Activated CD4-positive, CD25-positive, alpha-beta regulatory T cell treated with anti-CD3 and anti-CD28 coated beads, Interleukin-2, amount 50 U/mL, for 16 hours (primary cell): ENCODE data around the gene PNISR.

Experiments used
- DNase-seq: peaks from one replicate; pipeline ENCODE4 v3.0.0-alpha.2; 2020; ENCODE audit warnings: low read depth, low spot score

PNISR gene

DNA sequence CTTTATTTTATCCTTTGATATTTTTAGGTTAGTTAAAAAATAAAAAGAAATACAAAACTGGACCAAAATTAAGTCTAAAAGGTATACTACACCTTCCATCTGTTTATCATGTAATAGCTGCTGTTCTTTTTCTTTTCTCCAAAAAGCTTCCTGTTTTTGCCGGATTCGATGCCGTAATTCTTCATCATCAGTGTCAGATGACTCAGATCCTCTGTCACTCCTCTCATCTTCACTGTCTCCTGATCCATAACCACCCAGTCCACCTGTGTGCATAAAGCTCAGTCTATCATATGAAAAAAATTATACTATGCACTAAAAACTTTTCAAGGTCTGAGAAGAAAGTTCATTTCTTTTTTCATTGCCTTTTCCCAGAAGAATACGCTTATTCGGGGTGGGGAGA lies 22.7 kb downstream of the PNISR start:
- DNase-seq: no peak

GRCh38 chr6:99397287-99397686 lies 27.8 kb downstream of the PNISR start:
- DNase-seq: no peak

DNA sequence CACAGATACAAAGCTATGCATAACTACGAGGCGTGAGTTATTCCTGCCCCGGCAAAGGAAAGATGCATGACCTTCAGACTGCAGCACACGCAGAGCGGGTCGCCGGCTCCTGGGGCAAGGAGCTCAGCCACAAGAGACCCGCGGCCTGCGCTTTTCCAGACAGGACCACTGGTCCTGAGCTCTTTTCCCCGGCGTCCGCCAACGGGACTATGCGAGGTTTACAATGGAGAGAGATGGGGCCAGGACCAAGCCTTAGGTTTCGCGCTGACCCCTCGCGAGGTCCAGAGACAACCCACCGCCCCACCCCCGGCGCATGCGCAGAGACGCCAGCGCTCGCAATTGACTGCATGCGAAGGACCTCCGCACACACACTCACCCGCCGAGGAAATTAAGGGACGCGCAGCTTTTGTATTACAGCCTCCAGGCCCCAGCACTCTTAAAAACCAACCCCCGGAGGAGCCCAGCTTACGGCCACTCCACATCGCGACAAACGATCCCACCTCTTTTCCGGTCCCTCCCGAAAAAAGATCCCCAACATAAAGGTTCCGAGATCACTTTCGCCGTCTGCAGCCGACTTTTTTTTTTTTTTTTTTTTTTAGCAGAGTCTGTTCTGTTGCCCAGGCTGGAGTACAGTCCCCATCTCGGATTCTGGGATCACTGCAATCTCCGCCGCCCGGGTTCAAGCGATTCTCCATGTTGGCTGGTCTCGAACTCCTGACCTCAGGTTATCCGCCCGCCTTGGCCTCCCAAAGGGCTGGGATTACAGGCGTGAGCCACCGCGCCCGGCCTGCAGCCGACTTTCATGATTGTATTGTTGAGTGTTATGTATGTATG lies 31.2 kb downstream of the PNISR start, which contains the start of gene COQ3:
COQ3 (minus strand) TSS at position 498 of the 834 bp plus-strand sequence; CDS start at position 482, 16 bp downstream.
- peak; percentile 21 for DNase-seq

DNA sequence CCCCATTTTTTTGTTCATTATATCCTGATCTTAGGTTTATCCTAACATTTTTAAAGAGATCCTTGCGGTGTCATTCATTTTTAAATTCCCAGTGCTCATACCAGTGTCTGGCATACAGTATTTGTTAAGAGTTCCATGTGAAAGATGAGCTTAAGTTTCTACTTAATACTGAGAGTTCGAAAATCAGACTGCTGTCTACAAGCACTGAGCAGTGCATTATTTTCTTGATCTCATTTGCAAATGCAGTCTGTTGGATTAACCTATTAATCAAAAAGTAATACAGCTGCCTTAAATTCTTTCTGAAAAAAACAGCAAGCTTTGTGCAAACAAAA lies 31.8 kb downstream of the PNISR start:
- no peak for DNase-seq

- DNase-seq: no peak
These were observed 34.2 kb downstream of the PNISR start for GRCh38 chr6:99390896-99391295.

DNA sequence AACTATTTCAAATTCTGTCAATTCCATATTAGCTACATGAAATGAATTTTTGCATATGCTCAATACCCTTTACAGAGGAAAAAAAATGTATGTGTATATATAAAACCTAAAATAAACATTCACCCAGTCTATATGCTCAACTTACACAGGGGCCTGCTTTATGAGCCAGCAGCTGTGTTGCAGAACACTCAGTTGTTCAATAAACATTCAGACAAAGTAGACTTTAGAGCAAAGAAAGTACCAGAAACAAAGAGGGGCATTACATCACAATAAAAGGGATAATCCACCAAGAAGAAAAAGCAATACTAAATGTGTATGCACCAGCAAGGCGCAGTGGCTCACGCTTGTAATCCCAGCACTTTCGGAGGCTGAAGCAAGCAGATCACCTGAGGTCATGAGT lies 40.6 kb downstream of the PNISR start:
- DNase-seq: no peak

GRCh38 chr6:99378636-99379035 lies 46.5 kb downstream of the PNISR start:
- no peak for DNase-seq

DNA sequence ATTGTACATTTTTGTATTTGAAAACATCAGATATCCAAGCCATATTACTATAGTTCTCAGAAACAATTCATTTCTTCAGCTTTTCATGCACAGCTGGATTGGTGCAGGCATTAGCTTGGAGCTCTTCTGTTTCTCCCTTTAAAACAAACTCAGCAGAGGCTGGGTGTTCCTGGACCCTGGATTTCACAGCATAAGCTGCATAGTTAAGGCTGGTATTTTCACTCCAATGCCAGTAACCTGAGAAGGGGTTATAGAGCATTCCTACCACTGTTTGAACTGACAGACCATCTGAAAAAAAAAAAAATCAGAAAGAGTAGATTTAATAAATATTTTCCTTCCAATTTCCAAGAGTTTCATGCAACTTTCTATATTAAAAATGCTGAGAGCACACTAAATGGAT lies 55.6 kb downstream of the PNISR start:
- no peak for DNase-seq

DNA sequence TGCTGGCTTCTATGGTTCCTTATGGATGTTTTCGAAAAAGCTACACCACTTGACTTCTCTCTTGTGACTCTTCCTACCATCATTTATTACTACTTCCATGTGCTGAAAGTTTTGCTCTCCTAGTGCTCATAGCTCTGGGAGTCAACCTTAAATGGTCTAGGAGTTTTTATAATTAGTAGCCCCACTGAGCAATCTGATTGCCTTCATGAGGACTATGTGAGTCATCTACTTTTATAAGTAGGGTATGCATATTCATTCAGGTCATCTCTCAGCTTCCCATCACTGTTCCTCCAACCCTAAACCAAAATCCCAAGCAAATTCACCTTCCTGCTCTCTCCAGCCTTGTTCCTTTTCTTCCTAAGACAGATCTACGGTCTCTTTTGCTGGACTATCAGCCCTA lies 58.3 kb downstream of the PNISR start:
- DNase-seq: no peak

GRCh38 chr6:99364026-99364425 lies 61.1 kb downstream of the PNISR start:
- DNase-seq: no peak

- no peak for DNase-seq
These were observed 62.3 kb downstream of the PNISR start for GRCh38 chr6:99362678-99363268.

DNA sequence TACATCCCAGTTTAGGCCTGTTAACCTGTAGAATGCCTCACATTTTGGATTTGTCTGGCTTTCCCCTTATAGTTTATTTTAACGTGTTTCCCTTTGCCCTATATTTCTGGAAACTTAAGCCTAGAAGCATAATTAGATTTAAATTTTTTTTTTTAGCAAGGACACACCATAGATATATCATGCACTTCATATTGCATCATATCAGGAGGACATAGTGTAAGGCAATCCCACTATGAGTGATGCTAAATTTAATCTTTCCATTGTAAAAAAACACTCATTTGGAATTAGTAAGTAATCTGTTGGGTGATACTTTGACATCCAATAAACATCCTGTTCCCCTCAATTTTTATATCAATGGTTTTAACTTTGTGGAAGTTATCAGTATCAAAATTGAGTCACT lies 65.3 kb downstream of the PNISR start:
- no peak for DNase-seq

GRCh38 chr6:99356641-99357040 lies 68.5 kb downstream of the PNISR start:
- DNase-seq: no peak

DNA sequence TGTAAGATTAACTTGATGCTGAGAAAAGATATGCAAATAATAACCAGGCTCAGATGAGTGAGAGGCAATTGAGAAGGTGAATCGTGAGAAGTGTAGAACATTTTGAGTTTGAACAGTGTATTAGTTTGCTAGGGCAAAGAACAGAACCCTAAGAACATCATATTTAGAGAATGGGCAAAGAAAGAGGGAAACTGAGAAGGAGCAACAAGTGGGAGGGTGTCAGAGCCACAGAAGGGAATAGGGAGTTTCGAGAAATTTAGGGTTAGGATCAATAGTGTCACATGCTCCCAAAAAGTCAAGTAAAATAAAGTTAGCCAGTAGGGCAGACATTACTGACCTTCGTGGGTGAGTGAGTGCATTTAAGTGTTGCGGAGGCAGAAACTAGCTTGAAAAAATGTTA lies 70.1 kb downstream of the PNISR start:
- DNase-seq: no peak

DNA sequence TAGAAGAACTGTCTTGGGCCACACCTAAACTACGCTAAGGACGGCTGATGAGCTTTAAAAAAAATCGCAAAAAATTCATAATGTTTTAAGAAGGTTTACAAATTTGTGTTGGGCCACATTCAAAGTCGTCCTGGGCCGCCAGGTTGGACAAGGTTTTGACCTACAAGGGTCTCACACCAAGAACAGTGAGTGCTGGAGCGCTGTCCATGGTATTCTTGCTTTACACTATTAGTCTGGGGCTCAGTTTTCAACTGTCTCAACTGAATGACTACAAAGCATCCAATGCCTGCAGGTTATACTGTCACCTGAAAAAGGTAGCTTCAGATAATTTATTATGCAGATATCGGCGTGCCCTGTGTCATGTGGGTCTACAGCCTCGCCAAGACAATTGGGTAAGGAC lies 72.0 kb downstream of the PNISR start:
- DNase-seq: no peak

DNA sequence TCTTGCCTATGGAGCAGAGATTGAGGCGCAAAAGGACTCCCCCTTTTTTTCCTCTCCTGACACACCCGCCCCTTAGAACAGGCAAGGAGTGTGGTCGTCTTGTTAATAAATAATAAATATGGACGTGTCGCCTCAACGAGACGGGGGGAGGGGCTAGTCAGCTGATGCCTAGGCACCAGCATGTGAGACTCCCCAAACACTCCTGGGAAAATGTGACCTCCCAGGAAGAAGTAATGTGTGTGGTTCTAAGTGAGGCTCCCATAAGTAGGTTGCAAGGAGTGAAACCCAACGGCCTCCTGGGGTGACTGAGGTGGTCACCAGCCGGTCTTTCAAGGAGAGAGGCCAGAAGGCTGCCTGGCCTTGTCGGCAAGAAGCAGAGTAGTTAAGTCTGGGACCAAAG lies 74.5 kb downstream of the PNISR start:
- DNase-seq: no peak

DNA sequence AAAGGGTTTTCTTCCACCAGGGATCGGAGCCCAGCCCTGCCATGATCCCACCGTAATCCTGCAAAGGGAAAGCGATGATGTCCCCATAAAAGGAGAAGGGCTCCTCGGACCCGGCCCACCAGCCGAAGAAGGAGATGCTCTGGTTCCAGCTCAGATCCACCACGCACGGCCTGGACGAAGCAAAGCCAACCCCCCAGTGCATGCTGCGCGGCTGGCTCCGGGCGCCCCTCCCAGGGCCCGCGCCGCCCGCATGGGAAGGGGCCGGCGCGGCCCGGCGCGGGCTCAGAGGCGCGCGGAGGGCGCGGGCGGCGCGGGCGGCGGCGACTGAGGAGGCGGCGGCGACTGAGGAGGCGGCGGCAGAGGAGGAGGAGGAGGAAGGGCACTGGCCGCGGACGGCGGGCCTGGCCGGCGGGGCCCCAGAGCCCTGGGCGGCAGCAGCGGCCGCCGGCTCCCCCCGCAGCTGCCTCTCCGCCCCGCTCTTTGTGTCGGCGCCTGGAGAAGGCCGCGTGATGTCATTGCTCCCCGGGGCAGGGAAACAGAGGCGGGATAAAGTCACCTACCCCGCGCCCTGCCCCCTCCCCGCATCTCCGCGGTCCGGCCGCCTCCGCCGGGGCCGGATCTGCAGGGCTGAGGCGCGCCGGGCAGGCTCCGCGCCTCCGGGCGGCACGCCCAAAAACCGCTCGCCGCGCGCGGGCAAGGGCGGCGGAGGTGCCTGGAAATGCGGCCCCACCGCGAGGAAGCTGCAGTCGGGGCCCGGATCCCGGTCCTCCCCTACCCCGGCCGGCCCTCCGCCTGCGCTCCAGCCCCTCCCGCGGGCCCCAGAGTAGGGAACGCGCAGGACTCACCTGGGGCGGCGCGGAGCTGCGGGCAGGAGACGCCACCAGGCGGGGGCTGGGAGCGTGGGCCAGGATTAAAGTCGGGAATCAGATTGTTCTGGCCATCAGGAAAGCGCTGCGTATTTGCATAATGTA lies 75.7 kb downstream of the PNISR start, which contains the start of gene FAXC:
FAXC (minus strand) TSS at position 504 of the 971 bp plus-strand sequence; CDS start at position 202, 302 bp downstream.
- DNase-seq: no peak

- no peak for DNase-seq
These were observed 76.6 kb downstream of the PNISR start for GRCh38 chr6:99348288-99349170.
